MM.1S (cell line): ENCODE measurements around the gene UTP20.

Source experiments
- EZH2 ChIP-seq: fragments of 300-600 bp; sonication (generic); optimal IDR thresholded peaks from 2 replicates; pipeline ENCODE3; 2017; ENCODE audit warnings: low read depth, mild to moderate bottlenecking, antibody characterized with exemption, low read length, mixed read lengths
- TF ChIP-seq, protein P1 (sequence below): fragments of 300-600 bp; sonication (generic); IDR thresholded peaks from 2 replicates; pipeline ENCODE4 v1.5.1; 2016; ENCODE audit warnings: antibody characterized with exemption, low read length, mixed read lengths

DNA sequence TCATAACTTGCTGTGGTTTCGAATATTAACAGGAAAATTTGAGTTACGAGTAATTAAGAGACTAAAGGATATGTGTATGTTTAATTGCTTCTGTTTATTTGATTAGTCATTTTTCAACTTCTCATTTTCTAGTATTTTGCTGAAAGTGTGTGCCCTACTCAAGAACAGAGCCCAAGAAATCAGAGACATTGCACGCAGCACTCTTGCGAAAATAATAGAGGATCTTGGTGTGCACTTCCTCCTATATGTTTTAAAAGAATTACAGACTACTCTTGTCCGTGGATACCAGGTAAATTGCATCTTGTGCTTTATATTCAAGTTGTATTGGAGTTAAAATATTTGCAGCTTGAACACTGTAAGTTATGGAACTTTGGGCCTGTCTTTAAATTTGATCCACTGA is 76.9 kb downstream of the UTP20 start:
- TF ChIP-seq, protein P1, sequence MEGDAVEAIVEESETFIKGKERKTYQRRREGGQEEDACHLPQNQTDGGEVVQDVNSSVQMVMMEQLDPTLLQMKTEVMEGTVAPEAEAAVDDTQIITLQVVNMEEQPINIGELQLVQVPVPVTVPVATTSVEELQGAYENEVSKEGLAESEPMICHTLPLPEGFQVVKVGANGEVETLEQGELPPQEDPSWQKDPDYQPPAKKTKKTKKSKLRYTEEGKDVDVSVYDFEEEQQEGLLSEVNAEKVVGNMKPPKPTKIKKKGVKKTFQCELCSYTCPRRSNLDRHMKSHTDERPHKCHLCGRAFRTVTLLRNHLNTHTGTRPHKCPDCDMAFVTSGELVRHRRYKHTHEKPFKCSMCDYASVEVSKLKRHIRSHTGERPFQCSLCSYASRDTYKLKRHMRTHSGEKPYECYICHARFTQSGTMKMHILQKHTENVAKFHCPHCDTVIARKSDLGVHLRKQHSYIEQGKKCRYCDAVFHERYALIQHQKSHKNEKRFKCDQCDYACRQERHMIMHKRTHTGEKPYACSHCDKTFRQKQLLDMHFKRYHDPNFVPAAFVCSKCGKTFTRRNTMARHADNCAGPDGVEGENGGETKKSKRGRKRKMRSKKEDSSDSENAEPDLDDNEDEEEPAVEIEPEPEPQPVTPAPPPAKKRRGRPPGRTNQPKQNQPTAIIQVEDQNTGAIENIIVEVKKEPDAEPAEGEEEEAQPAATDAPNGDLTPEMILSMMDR, result no peak
- no peak for TF ChIP-seq EZH2
